ENCODE data around the gene NEGR1. TPM values are rescaled to one million over a fixed set of nuclear protein-coding genes. Genes with fewer than 3 reads are reported as not detected.

Gene NEGR1
- total RNA-seq, 1 donor from 2014 or later: 9.7 TPM

GRCh38 chr1:72000809-72001208 is 281.5 kb downstream of the NEGR1 start:
- intact Hi-C loops (cut with micrococcal nuclease): no loop called here
- Histone ChIP-seq H3K36me3 (no peaks in the 10 kb centered on the region), H3K9me3 (replicated peaks) (no peaks in the 10 kb centered on the region), H3K27ac (replicated peaks) (no peak overlapping the region), H3K4me1 (no peaks in the 10 kb centered on the region), H3K4me3 (no peak overlapping the region), H3K27me3 (ENCODE audit: low read depth) (no peaks in the 10 kb centered on the region)
- DNase-seq: no peak
- TF ChIP-seq CTCF (IDR thresholded peaks at IDR 0.05; ENCODE audit: borderline replicate concordance): no peak

- H3K9me3 ChIP-seq (replicated peaks): no peaks in the 10 kb centered on the region
- no peak for TF ChIP-seq CTCF (IDR thresholded peaks at IDR 0.05; ENCODE audit: borderline replicate concordance)
- H3K36me3 ChIP-seq: no peaks in the 10 kb centered on the region
- no peaks in the 10 kb centered on the region for H3K27me3 ChIP-seq (ENCODE audit: low read depth)
- DNase-seq: no peak
- no peak overlapping the region for H3K4me3 ChIP-seq
- H3K27ac ChIP-seq (replicated peaks): no peak overlapping the region
- intact Hi-C loops (cut with micrococcal nuclease): no loop called here
- no peaks in the 10 kb centered on the region for H3K4me1 ChIP-seq
Measured at GRCh38 chr1:71994646-71995045, 287.7 kb downstream of the NEGR1 start.

- DNase-seq: no peak
- intact Hi-C loops (cut with micrococcal nuclease): no loop called here
- Histone ChIP-seq H3K4me3 (no peak overlapping the region), H3K36me3 (no peaks in the 10 kb centered on the region), H3K27me3 (ENCODE audit: low read depth) (no peaks in the 10 kb centered on the region), H3K27ac (replicated peaks) (no peak overlapping the region), H3K9me3 (replicated peaks) (no peaks in the 10 kb centered on the region), H3K4me1 (peaks cover 20% of the 10 kb centered on the region)
- no peak for TF ChIP-seq CTCF (IDR thresholded peaks at IDR 0.05; ENCODE audit: borderline replicate concordance)
Measured at GRCh38 chr1:71987181-71987580, 295.2 kb downstream of the NEGR1 start.

- Histone ChIP-seq H3K27ac (replicated peaks) (peak overlapping the region; percentile 20), H3K27me3 (ENCODE audit: low read depth) (no peaks in the 10 kb centered on the region), H3K9me3 (replicated peaks) (no peaks in the 10 kb centered on the region), H3K4me1 (peaks cover 23% of the 10 kb centered on the region), H3K36me3 (no peaks in the 10 kb centered on the region), H3K4me3 (no peak overlapping the region)
- intact Hi-C loops (cut with micrococcal nuclease): no loop called here
- no peak for DNase-seq
- no peak for TF ChIP-seq CTCF (IDR thresholded peaks at IDR 0.05; ENCODE audit: borderline replicate concordance)
Measured at GRCh38 chr1:71986160-71986559, 296.2 kb downstream of the NEGR1 start.

GRCh38 chr1:71980556-71980955 is 301.8 kb downstream of the NEGR1 start:
- H3K4me3 ChIP-seq: no peak overlapping the region
- no peak for TF ChIP-seq CTCF (IDR thresholded peaks at IDR 0.05; ENCODE audit: borderline replicate concordance)
- DNase-seq: no peak
- no peaks in the 10 kb centered on the region for H3K27me3 ChIP-seq (ENCODE audit: low read depth)
- H3K27ac ChIP-seq (replicated peaks): peak overlapping the region; percentile 1
- no peaks in the 10 kb centered on the region for H3K36me3 ChIP-seq
- intact Hi-C loops (cut with micrococcal nuclease): no loop called here
- H3K4me1 ChIP-seq: peaks cover 25% of the 10 kb centered on the region
- no peaks in the 10 kb centered on the region for H3K9me3 ChIP-seq (replicated peaks)

- Histone ChIP-seq H3K9me3 (replicated peaks) (no peaks in the 10 kb centered on the region), H3K27me3 (ENCODE audit: low read depth) (no peaks in the 10 kb centered on the region), H3K4me3 (no peak overlapping the region), H3K4me1 (peaks cover 25% of the 10 kb centered on the region), H3K27ac (replicated peaks) (peak overlapping the region; percentile 5), H3K36me3 (no peaks in the 10 kb centered on the region)
- TF ChIP-seq CTCF (IDR thresholded peaks at IDR 0.05; ENCODE audit: borderline replicate concordance): no peak
- intact Hi-C loops (cut with micrococcal nuclease): no loop called here
- no peak for DNase-seq
Measured at GRCh38 chr1:71979882-71980281, 302.5 kb downstream of the NEGR1 start.

All from left ventricle myocardium inferior (tissue), 1 donor.